Peyer's patch (tissue), 4 donors: ENCODE data around the gene TRHDE. TPM values are rescaled to one million over a fixed set of nuclear protein-coding genes. Genes with fewer than 3 reads are reported as not detected.

Experiments
- DNase-seq, 3 donors: peaks; one replicate each; pipeline ENCODE4 v3.0.0-alpha.2; 2017 to 2019
- H3K27ac ChIP-seq, 4 donors: fragments of 200-600 bp; sonication (generic); one replicate each; pipeline ENCODE4 v1.5.1; 2016 to 2019
- H3K27me3 ChIP-seq, 2 donors: fragments of 200-600 bp; sonication (generic); one replicate each; pipeline ENCODE4 v1.5.1; 2019
- H3K36me3 ChIP-seq, 3 donors: fragments of 200-600 bp; sonication (generic); one replicate each; pipeline ENCODE4 v1.5.1; 2016 to 2019
- H3K4me1 ChIP-seq, 4 donors: fragments of 200-600 bp; sonication (generic); one replicate each; pipeline ENCODE4 v1.5.1; 2016 to 2019
- H3K4me3 ChIP-seq, 4 donors: fragments of 200-600 bp; sonication (generic); 1 replicate in 3 of 4; 2 replicates in 1 of 4; pipeline ENCODE4 v1.5.1; 2016 to 2019; ENCODE audit warnings: mild to moderate bottlenecking in 1 of 4
- H3K9me3 ChIP-seq, 4 donors: fragments of 200-600 bp; sonication (generic); one replicate each; pipeline ENCODE4 v1.5.1; 2016 to 2019; ENCODE audit warnings: mild to moderate bottlenecking in 1 of 4
- CTCF ChIP-seq, 6 experiments: fragments of 450-650 bp in 4 of 6; fragments of 200-600 bp in 2 of 6; sonication (generic) in 1 of 6; IDR thresholded peaks; one replicate each; pipeline ENCODE4 v1.5.1; 2017 to 2019; ENCODE audit warnings: antibody characterized with exemption in 6 of 6, mild to moderate bottlenecking in 3 of 6, moderate library complexity in 1 of 6
- POLR2A ChIP-seq, 2 donors: fragments of 450-650 bp; IDR thresholded peaks; one replicate each; pipeline ENCODE4 v1.5.1; 2017; ENCODE audit warnings: antibody characterized with exemption in 2 of 2, mild to moderate bottlenecking in 2 of 2, moderate library complexity in 2 of 2
- total RNA-seq, 4 donors: library from RNA; depleted of rRNA; stranded (reverse); fragments of >200 nt; gene quantifications; one replicate each; pipeline ENCODE4 v1.1.0, GENCODE V29; 2016

The TRHDE gene
- total RNA-seq, 4 donors from 2014 or later, result 3.3 to 23.8 (median 15.2) TPM

GRCh38 chr12:72273851-72274351 is 1.7 kb downstream of the TRHDE start:
- Histone ChIP-seq H3K4me3 (peak overlapping the region; percentile 30 to 58 (median 45)), H3K4me1 (peaks cover 0 to 21% (median 0%) of the 10 kb centered on the region in 4 donors), H3K9me3 (no peaks in the 10 kb centered on the region), H3K36me3 (no peaks in the 10 kb centered on the region), H3K27ac (peak overlapping the region in 2 of 4 donors; percentile 36 to 57), H3K27me3 (peaks cover 0 to 24% of the 10 kb centered on the region in 2 donors)
- peak in 1 of 3 donors; percentile 34 for DNase-seq
- no peak for TF ChIP-seq CTCF (IDR thresholded peaks at IDR 0.05)
- no peak for TF ChIP-seq POLR2A (IDR thresholded peaks at IDR 0.05)

GRCh38 chr12:72274931-72275330 is 2.8 kb downstream of the TRHDE start:
- no peak overlapping the region for H3K4me3 ChIP-seq
- no peak for DNase-seq
- H3K27me3 ChIP-seq, result peaks cover 0 to 24% of the 10 kb centered on the region in 2 donors
- no peaks in the 10 kb centered on the region for H3K9me3 ChIP-seq
- TF ChIP-seq CTCF (IDR thresholded peaks at IDR 0.05) (no peak), POLR2A (IDR thresholded peaks at IDR 0.05) (no peak)
- peaks cover 0 to 21% (median 0%) of the 10 kb centered on the region in 4 donors for H3K4me1 ChIP-seq
- no peak overlapping the region for H3K27ac ChIP-seq
- no peaks in the 10 kb centered on the region for H3K36me3 ChIP-seq

GRCh38 chr12:72275526-72275925 is 3.4 kb downstream of the TRHDE start:
- TF ChIP-seq POLR2A (IDR thresholded peaks at IDR 0.05), result no peak
- TF ChIP-seq CTCF (IDR thresholded peaks at IDR 0.05), result no peak
- Histone ChIP-seq H3K36me3 (no peaks in the 10 kb centered on the region), H3K4me3 (no peak overlapping the region), H3K27me3 (peaks cover 0 to 24% of the 10 kb centered on the region in 2 donors), H3K27ac (no peak overlapping the region), H3K4me1 (peaks cover 0 to 21% (median 0%) of the 10 kb centered on the region in 4 donors), H3K9me3 (no peaks in the 10 kb centered on the region)
- DNase-seq, result no peak

DNA sequence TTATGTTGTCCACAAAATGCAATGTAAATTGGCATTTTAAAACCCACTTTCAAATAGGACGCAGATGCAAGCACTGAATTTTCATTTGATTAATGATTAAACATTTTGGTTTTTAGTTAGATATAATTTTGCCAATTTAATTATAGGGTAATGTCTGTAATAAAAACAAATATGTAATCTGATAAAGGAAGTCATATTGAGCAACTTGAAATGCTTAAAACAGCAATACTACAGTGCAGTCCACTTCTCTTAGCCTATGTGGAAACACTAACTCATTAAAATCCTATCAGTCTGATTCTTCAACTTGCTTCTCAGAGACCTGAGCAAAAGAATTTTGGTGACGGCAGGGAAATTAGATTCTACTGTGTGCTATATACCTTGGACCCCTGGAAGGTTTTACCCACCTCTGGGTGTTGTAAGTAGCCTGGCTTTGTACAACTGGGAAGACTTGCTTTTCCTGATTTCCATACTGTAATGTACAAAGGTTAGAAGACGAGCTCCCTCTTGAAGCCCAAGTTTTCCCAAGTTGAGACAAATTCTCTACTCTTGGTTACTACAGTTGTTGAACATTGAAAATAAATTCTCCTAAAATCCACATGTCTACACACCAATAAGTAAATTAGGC is 4.1 kb downstream of the TRHDE start:
- no peaks in the 10 kb centered on the region for H3K9me3 ChIP-seq
- H3K4me1 ChIP-seq, result peaks cover 0 to 21% (median 0%) of the 10 kb centered on the region in 4 donors
- H3K27me3 ChIP-seq, result peaks cover 0 to 24% of the 10 kb centered on the region in 2 donors
- H3K27ac ChIP-seq, result no peak overlapping the region
- H3K36me3 ChIP-seq, result no peaks in the 10 kb centered on the region
- H3K4me3 ChIP-seq, result no peak overlapping the region
- TF ChIP-seq POLR2A (IDR thresholded peaks at IDR 0.05) (no peak), CTCF (IDR thresholded peaks at IDR 0.05) (no peak)
- no peak for DNase-seq

DNA sequence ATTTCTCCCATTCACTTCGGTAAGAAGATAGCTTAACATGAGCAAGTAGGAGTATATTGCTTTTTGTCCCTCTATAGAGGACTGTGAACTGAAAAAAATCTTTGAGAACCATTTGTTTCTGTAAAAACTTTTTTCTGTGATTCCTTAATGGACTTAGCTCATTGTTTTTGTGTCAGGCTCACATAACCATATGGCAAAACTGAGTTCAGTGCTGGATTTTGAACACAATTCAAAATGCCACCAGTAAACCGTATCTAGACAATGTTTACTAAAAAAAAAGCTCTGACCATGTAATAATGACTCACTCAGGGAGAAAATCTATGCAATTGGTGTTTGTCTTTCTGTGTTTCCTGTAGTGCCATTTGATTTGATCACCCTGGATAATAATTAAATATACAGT is 5.2 kb downstream of the TRHDE start:
- Histone ChIP-seq H3K36me3 (no peaks in the 10 kb centered on the region), H3K27ac (no peak overlapping the region), H3K27me3 (peaks cover 0 to 20% of the 10 kb centered on the region in 2 donors), H3K4me3 (no peak overlapping the region), H3K9me3 (no peaks in the 10 kb centered on the region), H3K4me1 (peaks cover 0 to 16% (median 0%) of the 10 kb centered on the region in 4 donors)
- no peak for TF ChIP-seq POLR2A (IDR thresholded peaks at IDR 0.05)
- no peak for TF ChIP-seq CTCF (IDR thresholded peaks at IDR 0.05)
- DNase-seq, result no peak
